HG02840 (cell line): Measurements from ENCODE around the gene CFAP77.

Experiments used
- ATAC-seq: cut with Tn5 transposase; IDR thresholded peaks from one replicate; pipeline ENCODE4 v1.9.1; 2021; ENCODE audit warnings: mild to moderate bottlenecking, moderate library complexity, moderate number of reproducible peaks; ENCODE audit not compliant: unreplicated experiment, low FRiP score

Gene CFAP77

DNA sequence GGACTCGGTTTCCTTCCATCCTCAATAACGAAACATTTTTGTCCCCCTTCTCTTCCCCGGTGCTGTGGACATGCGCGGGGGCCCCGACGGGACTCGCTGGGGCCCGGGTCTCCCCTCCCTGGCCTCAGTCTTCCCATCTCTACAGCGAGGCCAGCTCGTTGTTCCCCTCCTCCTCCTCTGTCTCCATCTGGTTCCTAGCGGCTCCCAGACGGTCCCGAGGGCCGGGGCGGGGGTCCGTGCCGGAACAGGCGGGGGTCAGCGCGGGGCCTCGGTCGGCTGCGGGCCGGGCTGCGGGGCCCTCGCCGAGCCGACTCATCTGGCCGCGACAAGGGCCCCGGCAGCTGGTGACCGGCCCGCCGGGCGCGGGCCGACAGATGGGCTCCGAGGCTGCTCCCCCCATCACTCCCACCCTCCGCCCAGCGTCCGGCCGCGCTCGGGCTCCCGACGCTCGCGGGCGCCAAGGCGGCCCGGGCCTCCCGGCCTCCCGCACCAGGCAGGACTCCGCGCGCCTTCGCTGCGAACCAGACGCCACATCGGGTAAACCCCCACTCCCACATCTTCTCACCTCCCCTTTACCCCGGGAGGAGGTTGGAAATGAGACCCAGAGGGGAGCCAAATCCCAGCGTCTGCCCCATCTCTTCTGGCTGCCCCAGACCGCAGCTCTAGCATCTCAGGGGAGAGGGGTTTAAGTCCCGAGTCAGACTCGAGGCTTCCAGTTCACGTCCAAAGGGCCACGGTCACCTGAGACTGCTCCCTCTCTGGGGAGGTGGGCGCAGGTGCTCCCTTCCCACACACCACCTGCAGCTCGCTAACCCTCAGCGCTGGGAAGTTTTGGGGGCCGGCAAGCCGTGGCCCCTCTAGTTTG lies 180.5 kb downstream of the CFAP77 start:
- ATAC-seq, result no peak

DNA sequence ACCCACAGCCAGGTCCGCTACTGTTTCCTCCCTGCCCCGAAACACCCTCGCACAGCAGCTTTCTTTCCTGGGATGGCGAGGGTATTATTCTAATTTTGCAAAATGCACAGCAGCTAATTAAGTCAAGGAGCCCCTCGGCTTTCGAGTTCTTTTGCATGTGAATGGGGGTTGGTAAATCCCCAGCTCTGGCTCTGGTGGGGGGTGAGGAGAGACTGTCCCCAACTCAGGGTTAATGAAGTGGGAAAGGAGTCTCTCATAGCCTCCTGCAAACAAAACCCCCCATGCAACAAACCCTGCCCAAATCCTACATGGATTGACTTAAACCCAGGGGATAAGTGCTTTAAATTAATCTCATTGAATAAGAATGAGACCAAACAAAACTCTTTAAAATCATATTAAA lies 181.2 kb downstream of the CFAP77 start:
- ATAC-seq, result no peak

DNA sequence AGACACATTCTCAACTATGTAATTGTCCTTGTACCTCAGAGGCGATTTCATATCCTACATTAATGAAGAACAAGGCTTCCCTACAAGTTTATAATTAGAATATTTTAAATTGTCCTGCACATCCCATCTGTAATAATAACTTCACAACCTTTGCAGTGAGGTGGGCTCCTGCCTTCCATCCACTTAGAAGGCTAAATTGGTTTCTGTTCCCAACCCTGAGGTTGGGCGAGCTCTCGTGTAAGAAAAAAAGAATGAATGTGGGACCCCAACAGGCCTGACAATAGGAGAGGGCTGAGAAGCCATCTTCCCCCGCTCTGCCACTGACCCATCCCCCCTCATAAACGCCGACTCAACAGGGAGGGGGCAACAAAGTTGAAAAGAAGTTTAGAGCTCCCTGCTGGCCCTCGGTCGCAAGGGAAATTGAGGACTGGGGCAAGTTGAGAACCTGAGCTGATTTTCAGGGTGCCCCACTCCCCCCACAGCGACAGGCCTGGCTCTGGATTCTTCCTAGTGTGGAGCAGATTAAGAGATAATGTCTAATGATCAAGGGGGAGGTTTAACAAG lies 181.8 kb downstream of the CFAP77 start:
- no peak for ATAC-seq

- ATAC-seq, result no peak
Measured at GRCh38 chr9:132592451-132592850, 182.4 kb downstream of the CFAP77 start.

DNA sequence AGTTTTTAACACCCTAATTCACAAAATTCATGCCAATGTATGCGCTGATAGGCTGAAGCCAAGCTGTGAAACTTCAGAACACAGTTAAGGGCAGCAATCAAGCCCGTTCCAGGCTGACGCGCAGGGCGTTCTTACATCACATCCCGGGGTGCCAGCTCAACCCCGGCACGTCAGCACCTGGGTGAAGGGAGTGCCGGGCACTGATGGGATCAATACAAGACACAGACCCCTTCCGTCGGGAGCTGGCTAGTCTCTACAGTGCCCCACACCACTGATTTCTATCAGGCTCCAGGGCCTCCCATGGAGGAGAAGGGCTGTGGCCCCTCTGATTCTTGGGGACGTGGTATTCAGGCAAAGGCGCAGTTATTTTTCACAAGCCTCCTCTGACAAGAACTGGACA lies 184.4 kb downstream of the CFAP77 start:
- ATAC-seq, result no peak

DNA sequence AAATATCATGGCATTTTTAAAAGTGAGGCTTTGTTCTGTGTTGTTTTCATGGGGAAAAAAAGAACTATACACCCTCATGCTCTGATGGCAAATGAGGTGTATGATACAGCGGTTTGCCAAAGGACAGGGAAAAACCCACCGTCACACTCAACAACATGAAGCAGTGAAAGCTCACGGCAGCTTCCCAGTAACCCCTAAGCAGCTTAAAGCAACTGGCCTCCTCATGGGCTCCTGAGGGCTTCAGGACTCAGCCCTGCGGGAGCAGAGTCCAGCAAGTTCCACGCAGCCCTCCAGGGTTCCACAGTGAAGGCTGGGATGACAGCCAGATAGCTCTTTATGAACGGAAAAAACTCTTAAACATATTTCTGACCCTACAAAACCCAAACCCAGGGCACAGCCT lies 185.3 kb downstream of the CFAP77 start:
- no peak for ATAC-seq

DNA sequence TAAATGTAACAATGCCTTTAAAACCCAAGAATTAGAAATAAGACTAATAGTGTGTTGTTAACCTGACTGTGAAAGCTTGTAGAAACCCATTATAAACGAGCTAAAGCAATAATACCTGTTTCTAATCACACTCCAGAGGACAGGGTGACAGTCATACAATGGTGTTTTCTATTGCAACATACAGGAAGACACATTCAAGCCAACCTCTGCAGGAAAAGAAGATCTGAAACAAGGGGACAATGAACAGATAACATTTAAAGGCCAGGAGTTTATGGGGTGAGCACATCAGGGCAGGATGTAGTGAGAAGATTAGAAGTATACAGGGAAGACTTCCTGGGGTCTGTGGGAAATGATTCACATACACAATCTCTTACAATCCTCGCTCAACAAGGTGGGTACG lies 186.2 kb downstream of the CFAP77 start:
- no peak for ATAC-seq

DNA sequence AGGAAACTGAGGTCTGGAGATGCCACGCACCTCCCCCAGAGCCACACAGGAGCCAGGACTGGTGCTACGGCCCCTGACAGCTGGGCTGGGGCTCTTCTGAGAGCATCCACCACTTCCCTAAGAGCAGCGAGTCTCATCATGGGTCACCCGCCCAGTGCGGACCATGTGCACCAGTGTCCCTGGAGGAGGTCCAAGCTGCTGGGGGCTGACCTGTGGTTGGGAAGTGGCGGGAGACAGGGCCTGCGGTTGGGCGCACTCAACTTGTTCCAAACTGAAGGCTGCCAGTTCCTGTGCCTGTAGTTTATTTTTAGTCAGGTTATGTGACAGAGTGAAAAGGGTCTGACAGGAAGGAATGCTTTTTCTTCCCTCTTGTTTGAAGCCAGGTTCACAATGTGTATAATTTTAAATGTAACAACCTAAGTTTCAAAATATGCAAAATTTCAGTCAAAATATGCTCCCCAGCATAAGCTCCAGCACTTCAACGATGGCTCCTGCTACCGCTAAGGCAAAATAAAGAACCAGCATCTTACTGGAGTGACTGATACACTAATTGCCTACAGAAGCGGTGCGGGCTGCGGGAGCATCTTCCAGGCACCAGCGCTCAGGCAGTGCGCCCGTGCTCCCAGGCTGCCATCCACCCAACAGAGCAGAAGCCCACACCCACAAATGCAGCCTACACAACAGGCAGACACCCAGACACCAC lies 187.2 kb downstream of the CFAP77 start:
- ATAC-seq, result no peak

GRCh38 chr9:132600326-132600984 lies 190.4 kb downstream of the CFAP77 start:
- no peak for ATAC-seq

GRCh38 chr9:132602207-132602606 lies 192.2 kb downstream of the CFAP77 start:
- no peak for ATAC-seq

DNA sequence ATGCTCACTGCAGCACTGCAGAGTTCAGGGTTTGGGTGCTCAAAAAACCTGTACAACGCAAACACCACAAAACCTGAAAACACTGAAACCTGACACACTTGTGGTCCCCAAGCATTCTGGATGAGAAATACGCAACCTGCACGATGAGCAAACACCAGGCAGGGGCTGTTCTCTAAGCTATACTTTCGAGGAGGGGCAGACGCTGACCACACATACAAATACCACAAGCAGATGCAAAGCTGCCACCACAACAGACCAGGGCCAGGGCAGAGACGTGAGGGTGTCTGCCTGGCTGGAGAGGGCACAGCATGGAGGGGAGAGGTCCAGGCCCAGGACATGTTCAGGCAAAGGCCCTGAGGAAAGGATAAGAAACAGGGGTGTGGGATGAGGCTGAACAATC lies 195.4 kb downstream of the CFAP77 start:
- ATAC-seq, result no peak

DNA sequence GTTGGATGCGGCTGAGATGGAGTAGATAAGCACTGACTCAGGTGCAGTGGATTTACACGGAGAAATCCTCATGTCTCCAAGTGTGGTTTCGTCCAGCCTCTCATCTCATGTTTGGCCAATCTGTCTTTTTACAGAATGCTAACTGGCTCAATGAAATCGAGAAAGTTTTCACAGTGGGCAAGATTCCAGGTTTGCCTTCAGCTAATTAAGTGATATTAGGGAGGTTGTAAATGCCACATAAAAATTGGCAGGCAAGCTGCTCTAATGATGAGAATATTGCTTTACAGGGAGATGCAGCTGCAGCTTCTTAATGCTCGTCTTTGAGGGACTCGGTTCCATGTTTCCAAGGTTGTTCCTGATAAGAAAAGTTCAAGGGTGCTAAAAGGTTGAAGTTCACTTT lies 196.1 kb downstream of the CFAP77 start:
- ATAC-seq, result no peak

GRCh38 chr9:132609184-132609583 lies 199.2 kb downstream of the CFAP77 start:
- no peak for ATAC-seq

DNA sequence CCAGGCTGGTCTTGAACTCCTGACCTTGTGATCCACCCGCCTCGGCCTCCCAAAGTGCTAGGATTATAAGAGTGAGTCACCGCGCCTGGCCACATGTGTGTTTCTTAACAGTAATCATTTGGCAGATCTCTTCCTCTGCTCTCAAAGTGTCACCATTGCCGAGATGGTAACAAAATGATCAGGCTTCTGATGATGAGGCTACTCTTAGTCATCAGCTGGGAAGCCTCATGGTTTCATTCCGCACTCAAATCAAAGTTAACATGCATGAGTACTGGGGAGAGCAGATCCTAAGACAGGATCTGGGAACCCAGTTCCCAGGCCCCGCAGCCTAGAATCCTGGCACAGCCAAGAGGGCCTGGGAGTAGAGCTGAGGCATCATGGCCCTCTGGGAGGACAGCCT lies 199.8 kb downstream of the CFAP77 start:
- ATAC-seq, result no peak

DNA sequence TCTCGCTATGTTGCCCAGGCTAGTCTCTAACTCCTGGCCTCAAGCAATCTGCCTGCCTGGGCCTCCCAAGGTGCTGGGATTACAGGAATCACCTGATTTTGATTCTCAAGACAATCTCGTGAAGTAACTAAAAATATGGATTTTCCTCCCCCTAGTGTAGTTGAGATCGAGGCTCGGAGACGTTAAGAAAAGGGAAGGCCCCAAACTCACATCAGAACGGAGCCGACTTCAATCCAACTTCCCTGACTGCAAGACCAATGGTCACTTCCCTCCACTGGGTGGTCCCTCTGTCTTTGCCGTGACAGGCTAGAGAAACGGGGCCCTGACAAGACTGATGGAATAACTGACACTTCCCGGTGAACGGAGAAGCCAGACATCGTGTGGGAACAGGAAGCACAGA lies 200.7 kb downstream of the CFAP77 start:
- ATAC-seq, result no peak

- no peak for ATAC-seq
Measured at GRCh38 chr9:132614324-132614723, 204.3 kb downstream of the CFAP77 start.

DNA sequence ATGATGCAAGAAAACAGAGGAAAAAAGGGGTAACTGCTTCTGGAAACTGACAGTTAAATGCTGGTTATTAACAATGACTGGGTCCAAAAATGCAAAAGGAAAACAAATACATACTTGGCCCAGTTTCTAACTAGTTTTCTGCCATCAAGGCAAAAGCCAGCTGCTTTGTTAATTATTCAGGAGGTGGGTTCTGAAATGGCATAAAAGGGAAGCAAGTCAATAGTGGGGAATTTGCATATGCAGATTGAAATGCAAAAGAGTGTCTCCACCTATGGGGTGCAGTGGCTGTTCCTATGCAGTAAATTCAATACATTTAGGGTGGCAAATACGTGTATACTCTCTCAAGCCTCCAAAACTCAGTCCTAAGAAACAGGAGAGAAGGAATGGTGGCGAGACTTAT lies 205.8 kb downstream of the CFAP77 start:
- ATAC-seq, result no peak

DNA sequence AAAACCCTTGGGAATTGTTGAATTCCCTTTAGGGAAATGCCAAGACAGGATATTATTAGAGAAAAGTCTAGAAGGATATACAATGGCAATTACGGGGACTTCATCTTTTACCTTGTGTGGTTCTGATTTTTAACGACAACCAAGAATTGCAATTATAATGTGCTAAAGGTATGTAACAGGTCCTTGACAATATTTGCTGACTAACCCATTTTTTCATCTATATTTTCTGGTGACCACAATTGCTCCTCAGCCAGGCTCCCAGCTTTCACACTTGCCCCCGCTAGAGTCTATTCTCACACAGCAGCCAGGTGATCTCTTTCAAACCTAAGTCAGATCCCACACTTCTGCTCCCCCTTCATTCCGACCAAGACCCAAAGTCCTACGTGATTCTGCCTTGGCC lies 206.7 kb downstream of the CFAP77 start:
- ATAC-seq, result no peak

GRCh38 chr9:132622159-132622558 lies 212.1 kb downstream of the CFAP77 start:
- no peak for ATAC-seq
